ENCODE measurements around the gene GALNS.

The GALNS gene

DNA sequence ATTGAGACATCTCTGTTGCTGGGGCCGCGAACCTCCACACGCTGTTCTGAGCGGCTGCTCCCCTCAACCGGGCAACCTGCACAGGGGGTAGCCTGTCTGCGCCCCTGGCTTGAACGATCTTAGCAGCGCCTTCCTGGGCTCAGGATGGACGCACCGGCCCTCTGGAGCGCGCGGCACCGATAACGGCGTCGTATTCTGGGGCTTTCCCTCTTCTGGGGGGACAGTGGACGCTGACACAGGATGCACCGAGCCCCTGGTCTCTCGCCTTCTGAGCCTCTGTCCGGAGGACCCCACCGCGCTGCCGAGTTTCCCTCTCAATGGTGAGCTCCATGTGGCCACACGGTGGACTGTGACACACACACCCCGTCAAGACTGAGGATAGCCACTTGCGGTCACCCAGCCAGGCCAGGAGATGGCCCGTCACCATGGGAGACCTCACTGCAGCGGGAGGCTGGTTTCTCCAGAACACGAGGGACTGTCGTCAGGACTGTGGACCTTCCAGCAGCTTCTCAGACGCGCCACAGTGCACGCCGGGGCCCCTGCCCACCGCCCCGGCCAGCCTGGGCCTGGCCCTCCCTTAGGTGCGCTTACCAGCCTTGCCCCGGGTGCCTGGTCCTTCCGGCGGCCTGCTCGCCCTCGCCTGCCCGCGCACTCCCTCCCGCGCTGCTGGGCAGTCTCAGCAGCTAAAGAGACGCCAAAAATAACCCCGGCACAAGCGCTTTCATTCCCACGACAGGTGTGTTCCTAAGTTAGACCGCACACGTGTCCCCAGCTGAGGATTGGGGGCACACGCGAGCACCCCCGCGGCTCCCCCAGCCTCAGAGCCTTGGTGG lies 39.7 kb upstream of the GALNS start:
- TF ChIP-seq CREB1 (IDR thresholded peaks at IDR 0.05; ENCODE audit: low read depth) (no peak), TAF1 (IDR thresholded peaks at IDR 0.05; ENCODE audit: low read depth) (no peak), ZBTB7A (IDR thresholded peaks at IDR 0.05; ENCODE audit: low read depth) (no peak), RAD21 (IDR thresholded peaks at IDR 0.05; ENCODE audit: low read depth) (no peak), FOXM1 (IDR thresholded peaks at IDR 0.05; ENCODE audit: borderline replicate concordance, low read depth) (no peak), CEBPB (IDR thresholded peaks at IDR 0.05) (no peak), TCF12 (IDR thresholded peaks at IDR 0.05; ENCODE audit: low read depth) (no peak), TEAD4 (IDR thresholded peaks at IDR 0.05) (no peak), NFIC (IDR thresholded peaks at IDR 0.05) (no peak), YY1 (IDR thresholded peaks at IDR 0.05; ENCODE audit: low read depth) (no peak), EP300 (IDR thresholded peaks at IDR 0.05; ENCODE audit: borderline replicate concordance) (no peak), EGR1 (IDR thresholded peaks at IDR 0.05) (no peak)
- TF ChIP-seq, protein P1, sequence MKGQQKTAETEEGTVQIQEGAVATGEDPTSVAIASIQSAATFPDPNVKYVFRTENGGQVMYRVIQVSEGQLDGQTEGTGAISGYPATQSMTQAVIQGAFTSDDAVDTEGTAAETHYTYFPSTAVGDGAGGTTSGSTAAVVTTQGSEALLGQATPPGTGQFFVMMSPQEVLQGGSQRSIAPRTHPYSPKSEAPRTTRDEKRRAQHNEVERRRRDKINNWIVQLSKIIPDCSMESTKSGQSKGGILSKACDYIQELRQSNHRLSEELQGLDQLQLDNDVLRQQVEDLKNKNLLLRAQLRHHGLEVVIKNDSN (IDR thresholded peaks at IDR 0.05): no peak
- TF ChIP-seq, protein P2, sequence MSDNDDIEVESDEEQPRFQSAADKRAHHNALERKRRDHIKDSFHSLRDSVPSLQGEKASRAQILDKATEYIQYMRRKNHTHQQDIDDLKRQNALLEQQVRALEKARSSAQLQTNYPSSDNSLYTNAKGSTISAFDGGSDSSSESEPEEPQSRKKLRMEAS (IDR thresholded peaks at IDR 0.05): no peak

DNA sequence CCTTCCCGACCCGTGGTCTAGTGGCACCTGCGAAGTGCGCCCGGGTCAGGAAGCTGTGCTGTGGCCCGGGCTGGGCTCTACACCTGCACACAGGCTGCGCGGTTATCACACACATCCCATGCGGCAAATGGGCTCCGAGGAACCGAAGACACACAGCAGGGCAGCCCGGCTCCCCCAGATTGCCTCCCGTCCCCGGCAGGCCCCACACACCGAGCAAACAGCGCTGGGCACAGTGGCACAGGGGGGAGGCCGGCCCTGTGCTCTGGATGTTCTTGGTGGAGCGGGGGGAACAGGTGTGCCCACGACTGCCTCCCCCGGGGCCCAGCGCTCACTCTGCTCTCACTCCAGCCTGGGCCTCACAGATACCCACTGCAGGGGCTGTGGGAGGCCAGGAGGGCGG lies 38.6 kb upstream of the GALNS start:
- TF ChIP-seq TCF12 (IDR thresholded peaks at IDR 0.05; ENCODE audit: low read depth) (no peak), EP300 (IDR thresholded peaks at IDR 0.05; ENCODE audit: borderline replicate concordance) (no peak), TAF1 (IDR thresholded peaks at IDR 0.05; ENCODE audit: low read depth) (no peak), CREB1 (IDR thresholded peaks at IDR 0.05; ENCODE audit: low read depth) (no peak), ZBTB7A (IDR thresholded peaks at IDR 0.05; ENCODE audit: low read depth) (no peak), EGR1 (IDR thresholded peaks at IDR 0.05) (no peak), YY1 (IDR thresholded peaks at IDR 0.05; ENCODE audit: low read depth) (no peak), NFIC (IDR thresholded peaks at IDR 0.05) (no peak), RAD21 (IDR thresholded peaks at IDR 0.05; ENCODE audit: low read depth) (no peak), TEAD4 (IDR thresholded peaks at IDR 0.05) (no peak), CEBPB (IDR thresholded peaks at IDR 0.05) (no peak), FOXM1 (IDR thresholded peaks at IDR 0.05; ENCODE audit: borderline replicate concordance, low read depth) (no peak)
- TF ChIP-seq, protein P3, sequence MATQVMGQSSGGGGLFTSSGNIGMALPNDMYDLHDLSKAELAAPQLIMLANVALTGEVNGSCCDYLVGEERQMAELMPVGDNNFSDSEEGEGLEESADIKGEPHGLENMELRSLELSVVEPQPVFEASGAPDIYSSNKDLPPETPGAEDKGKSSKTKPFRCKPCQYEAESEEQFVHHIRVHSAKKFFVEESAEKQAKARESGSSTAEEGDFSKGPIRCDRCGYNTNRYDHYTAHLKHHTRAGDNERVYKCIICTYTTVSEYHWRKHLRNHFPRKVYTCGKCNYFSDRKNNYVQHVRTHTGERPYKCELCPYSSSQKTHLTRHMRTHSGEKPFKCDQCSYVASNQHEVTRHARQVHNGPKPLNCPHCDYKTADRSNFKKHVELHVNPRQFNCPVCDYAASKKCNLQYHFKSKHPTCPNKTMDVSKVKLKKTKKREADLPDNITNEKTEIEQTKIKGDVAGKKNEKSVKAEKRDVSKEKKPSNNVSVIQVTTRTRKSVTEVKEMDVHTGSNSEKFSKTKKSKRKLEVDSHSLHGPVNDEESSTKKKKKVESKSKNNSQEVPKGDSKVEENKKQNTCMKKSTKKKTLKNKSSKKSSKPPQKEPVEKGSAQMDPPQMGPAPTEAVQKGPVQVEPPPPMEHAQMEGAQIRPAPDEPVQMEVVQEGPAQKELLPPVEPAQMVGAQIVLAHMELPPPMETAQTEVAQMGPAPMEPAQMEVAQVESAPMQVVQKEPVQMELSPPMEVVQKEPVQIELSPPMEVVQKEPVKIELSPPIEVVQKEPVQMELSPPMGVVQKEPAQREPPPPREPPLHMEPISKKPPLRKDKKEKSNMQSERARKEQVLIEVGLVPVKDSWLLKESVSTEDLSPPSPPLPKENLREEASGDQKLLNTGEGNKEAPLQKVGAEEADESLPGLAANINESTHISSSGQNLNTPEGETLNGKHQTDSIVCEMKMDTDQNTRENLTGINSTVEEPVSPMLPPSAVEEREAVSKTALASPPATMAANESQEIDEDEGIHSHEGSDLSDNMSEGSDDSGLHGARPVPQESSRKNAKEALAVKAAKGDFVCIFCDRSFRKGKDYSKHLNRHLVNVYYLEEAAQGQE (IDR thresholded peaks at IDR 0.05; ENCODE audit: low read depth): no peak
- TF ChIP-seq, protein P1 (IDR thresholded peaks at IDR 0.05): no peak
- TF ChIP-seq, protein P2 (IDR thresholded peaks at IDR 0.05): no peak

DNA sequence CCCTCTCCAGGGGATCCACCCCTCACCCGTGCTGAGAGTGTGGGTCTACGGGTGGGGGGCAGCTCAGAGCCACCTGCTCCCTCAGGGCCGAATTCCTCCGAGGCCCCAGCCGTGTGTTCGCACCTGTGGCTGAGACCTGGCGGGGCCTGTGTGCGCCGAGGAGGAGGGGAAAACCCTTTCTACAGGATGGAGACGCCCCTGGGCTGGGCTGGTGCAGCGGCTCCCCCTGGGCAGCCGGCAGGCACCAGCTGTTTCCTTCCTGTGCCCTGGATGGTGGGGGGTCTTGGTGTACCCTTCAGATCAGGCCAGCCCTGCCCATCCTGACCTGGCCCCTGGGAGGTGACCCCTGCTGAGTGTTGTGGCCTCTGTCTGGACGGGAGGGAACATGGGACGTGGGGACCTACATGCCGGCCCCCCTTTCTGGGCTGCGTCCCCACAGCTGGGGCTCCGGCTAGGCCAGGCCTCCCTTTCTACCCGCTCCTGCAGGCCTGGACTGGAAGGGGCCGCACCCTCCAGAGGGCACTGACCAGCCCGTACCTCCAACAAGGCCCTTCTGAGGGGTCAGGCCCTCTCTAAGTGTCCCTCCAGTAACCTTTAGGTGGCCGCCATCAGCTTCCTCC lies 38.0 kb upstream of the GALNS start:
- TF ChIP-seq NFIC (IDR thresholded peaks at IDR 0.05) (no peak), TCF12 (IDR thresholded peaks at IDR 0.05; ENCODE audit: low read depth) (no peak), FOXM1 (IDR thresholded peaks at IDR 0.05; ENCODE audit: borderline replicate concordance, low read depth) (no peak), EP300 (IDR thresholded peaks at IDR 0.05; ENCODE audit: borderline replicate concordance) (no peak), TEAD4 (IDR thresholded peaks at IDR 0.05) (no peak), EGR1 (IDR thresholded peaks at IDR 0.05) (no peak), CEBPB (IDR thresholded peaks at IDR 0.05) (no peak), RAD21 (IDR thresholded peaks at IDR 0.05; ENCODE audit: low read depth) (no peak), ZBTB7A (IDR thresholded peaks at IDR 0.05; ENCODE audit: low read depth) (no peak), CREB1 (IDR thresholded peaks at IDR 0.05; ENCODE audit: low read depth) (no peak), YY1 (IDR thresholded peaks at IDR 0.05; ENCODE audit: low read depth) (no peak), TAF1 (IDR thresholded peaks at IDR 0.05; ENCODE audit: low read depth) (no peak)
- TF ChIP-seq, protein P2 (IDR thresholded peaks at IDR 0.05): no peak
- TF ChIP-seq, protein P3 (IDR thresholded peaks at IDR 0.05; ENCODE audit: low read depth): no peak
- TF ChIP-seq, protein P1 (IDR thresholded peaks at IDR 0.05): no peak
